Astrocyte of the cerebellum (primary cell): ENCODE results near the gene USP48.
A peak's percentile ranks its signal among the peaks of the same experiment; 100 is the strongest.

Source experiments
- DNase-seq: peaks from one replicate; pipeline ENCODE4 v3.0.0-alpha.2; 2011; ENCODE audit warnings: low read depth
- H3K4me3 ChIP-seq: 2 replicates; pipeline ENCODE4 v1.5.1; 2011; ENCODE audit warnings: mild to moderate bottlenecking, low read depth, low read length, moderate library complexity
- CTCF ChIP-seq: IDR thresholded peaks from 2 replicates; pipeline ENCODE4 v1.5.1; 2012; ENCODE audit warnings: low read length, low read depth, moderate library complexity, mild to moderate bottlenecking; ENCODE audit errors: missing control alignments
- in situ Hi-C: cut with HindIII; loops from 2 replicates; pipeline ENCODE4 v1.10.0; 2017; ENCODE audit warnings: low sequenced_read_pairs

Gene USP48

GRCh38 chr1:21782868-21783678 is at the start of gene USP48:
Gene USP48 (minus strand): TSS chr1:21783149. CDS start chr1:21782957, 192 bp downstream.
- peak within 1 kb of the TSS; percentile 52 for H3K4me3 ChIP-seq
- no peak for TF ChIP-seq CTCF
- DNase-seq = peak; percentile 93
- in situ Hi-C loops = loop anchor here (5.0 kb wide), 1 partner anchor 69 kb away; no protein-coding TSS in a partner anchor

GRCh38 chr1:21831454-21831970 is 48.6 kb upstream of the USP48 start:
- DNase-seq = no peak
- no peak overlapping the region for H3K4me3 ChIP-seq
- in situ Hi-C loops = no loop called here
- TF ChIP-seq CTCF = no peak

GRCh38 chr1:21830792-21831453 is 48.0 kb upstream of the USP48 start:
- H3K4me3 ChIP-seq = no peak overlapping the region
- in situ Hi-C loops = no loop called here
- TF ChIP-seq CTCF = no peak
- no peak for DNase-seq

GRCh38 chr1:21829294-21829693 is 46.3 kb upstream of the USP48 start:
- TF ChIP-seq CTCF = no peak
- in situ Hi-C loops = no loop called here
- no peak for DNase-seq
- no peak overlapping the region for H3K4me3 ChIP-seq

- TF ChIP-seq CTCF = no peak
- in situ Hi-C loops = no loop called here
Measured at GRCh38 chr1:21828506-21829210, 45.7 kb upstream of the USP48 start.

GRCh38 chr1:21828075-21828474 is 45.1 kb upstream of the USP48 start:
- in situ Hi-C loops = no loop called here
- H3K4me3 ChIP-seq = no peak overlapping the region
- TF ChIP-seq CTCF = no peak
- no peak for DNase-seq

More at GRCh38 chr1:21828506-21829210, 45.7 kb upstream of the USP48 start:
- no peak for DNase-seq
- H3K4me3 ChIP-seq = no peak overlapping the region
